ENCODE data around the gene PKP4. TPM values are rescaled to one million over a fixed set of nuclear protein-coding genes. Genes with fewer than 3 reads are reported as not detected.

The PKP4 gene
- total RNA-seq, 1 donor from 2014 or later: 119 TPM

DNA sequence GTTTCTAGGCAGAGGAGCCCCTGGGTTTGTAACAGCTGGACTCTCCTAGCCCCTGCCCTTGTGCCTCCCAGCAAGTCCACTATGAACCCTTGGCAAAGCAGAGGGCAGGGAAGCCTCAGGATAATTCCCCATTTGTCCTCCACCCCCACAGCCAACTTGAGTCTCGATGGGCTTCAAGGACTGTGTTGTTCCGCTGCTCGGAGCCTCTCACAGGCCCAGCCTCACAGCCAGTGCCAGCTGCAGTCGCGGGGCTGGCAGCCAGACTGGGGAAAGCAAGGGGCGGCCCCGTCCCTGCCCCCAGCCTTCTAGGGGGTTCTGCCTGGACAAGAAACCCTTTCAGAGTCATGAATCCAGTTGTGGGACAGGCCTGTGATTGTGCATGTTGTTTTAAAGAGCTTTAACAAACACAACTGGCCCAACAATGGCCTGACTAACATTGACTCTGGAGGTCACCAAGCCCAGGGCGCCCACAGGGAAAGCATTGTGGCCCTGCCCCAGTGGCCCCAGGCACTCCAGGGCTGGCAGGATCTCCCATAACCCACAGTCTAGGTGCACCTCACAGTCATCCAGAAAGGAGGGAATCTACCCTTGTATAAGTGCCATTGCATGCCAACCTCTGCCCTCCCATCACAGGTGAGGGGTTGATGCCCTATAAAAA is 266.6 kb downstream of the PKP4 start:
- TF ChIP-seq, protein P1, sequence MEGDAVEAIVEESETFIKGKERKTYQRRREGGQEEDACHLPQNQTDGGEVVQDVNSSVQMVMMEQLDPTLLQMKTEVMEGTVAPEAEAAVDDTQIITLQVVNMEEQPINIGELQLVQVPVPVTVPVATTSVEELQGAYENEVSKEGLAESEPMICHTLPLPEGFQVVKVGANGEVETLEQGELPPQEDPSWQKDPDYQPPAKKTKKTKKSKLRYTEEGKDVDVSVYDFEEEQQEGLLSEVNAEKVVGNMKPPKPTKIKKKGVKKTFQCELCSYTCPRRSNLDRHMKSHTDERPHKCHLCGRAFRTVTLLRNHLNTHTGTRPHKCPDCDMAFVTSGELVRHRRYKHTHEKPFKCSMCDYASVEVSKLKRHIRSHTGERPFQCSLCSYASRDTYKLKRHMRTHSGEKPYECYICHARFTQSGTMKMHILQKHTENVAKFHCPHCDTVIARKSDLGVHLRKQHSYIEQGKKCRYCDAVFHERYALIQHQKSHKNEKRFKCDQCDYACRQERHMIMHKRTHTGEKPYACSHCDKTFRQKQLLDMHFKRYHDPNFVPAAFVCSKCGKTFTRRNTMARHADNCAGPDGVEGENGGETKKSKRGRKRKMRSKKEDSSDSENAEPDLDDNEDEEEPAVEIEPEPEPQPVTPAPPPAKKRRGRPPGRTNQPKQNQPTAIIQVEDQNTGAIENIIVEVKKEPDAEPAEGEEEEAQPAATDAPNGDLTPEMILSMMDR (IDR thresholded peaks at IDR 0.05): no peak
- Mint-ChIP-seq H3K4me1 (ENCODE audit: unreplicated experiment) (peaks cover 19% of the 10 kb centered on the region), H3K36me3 (ENCODE audit: unreplicated experiment) (no peaks in the 10 kb centered on the region), H3K9me3 (ENCODE audit: unreplicated experiment) (no peaks in the 10 kb centered on the region), H3K27ac (ENCODE audit: unreplicated experiment) (no peak overlapping the region), H3K4me3 (ENCODE audit: unreplicated experiment) (no peak overlapping the region), H3K27me3 (ENCODE audit: unreplicated experiment) (peaks cover 2% of the 10 kb centered on the region)
- DNase-seq (ENCODE audit: extremely low spot score, unreplicated experiment): no peak

DNA sequence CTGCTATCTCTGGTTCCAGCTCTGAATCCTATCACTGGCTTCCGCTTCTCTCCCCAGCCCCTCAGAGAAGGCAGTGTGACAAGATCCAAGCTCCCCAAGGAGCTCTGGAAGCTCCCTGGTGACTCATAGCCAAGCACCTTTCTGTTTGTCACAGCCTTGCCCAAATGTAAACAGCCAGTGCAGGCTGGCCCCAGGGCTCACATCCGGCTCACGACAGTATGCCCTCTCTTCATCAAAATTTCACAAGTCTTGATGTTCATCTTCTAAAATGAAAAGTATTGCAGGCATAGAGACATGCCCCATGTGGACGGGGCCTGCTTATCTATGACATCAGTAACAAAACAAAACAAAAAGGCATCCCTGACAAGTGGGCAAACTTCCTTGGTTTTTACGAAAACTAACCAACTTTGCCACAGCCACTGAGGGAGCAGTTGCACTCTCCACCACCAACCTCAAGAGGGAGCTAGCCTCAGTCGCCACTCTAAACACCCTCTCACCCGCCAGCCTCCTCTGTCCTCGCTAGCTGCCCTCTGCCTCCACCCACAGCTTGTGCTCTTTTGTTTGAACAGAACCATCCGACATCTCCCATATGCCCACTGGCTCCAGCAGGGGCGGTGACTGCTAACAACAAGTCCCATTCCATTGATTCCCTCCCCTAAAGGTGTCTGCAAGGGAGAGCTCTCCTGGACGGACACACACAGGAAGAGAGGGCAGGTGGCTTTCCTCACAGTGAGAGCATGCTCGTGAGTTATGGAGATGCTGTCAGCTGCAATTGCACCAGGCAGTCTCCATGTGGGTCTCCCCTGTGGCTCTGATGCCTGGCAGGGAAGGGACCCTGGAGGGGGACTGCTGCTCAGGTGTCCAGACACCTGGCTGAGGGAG is 267.4 kb downstream of the PKP4 start:
- H3K4me3 Mint-ChIP-seq (ENCODE audit: unreplicated experiment): no peak overlapping the region
- no peak for DNase-seq (ENCODE audit: extremely low spot score, unreplicated experiment)
- TF ChIP-seq, protein P1 (IDR thresholded peaks at IDR 0.05): no peak
- H3K27me3 Mint-ChIP-seq (ENCODE audit: unreplicated experiment): peaks cover 2% of the 10 kb centered on the region
- no peaks in the 10 kb centered on the region for H3K9me3 Mint-ChIP-seq (ENCODE audit: unreplicated experiment)
- peaks cover 19% of the 10 kb centered on the region for H3K4me1 Mint-ChIP-seq (ENCODE audit: unreplicated experiment)
- H3K36me3 Mint-ChIP-seq (ENCODE audit: unreplicated experiment): no peaks in the 10 kb centered on the region
- no peak overlapping the region for H3K27ac Mint-ChIP-seq (ENCODE audit: unreplicated experiment)

DNA sequence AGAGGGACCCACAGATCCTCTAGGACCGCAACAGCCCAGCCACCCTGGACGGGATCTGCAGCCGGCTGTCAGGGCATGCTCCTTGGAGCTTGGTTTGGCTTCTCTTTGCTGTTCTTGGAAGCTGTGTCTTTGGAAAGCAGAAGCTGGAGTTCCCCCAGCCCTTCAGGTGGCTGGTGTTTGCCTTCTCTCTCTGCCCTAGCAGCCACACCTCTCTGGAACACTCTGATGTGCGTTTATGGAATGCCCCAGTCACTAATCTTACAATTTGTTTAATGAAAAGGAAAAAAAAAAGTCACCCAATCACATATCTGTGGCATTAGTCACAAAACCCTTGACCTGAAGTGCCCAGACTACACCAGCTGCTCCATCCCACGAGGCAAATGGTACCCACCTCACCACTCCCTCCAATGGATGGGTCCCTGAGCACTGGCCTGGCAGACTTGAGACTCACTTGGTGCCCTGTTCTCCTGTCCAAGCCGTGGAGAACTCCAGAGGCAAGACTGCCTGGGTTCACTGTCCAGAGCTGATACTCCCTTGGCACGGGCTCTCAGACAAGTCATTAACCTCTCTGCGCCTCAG is 268.1 kb downstream of the PKP4 start:
- Mint-ChIP-seq H3K27me3 (ENCODE audit: unreplicated experiment) (peaks cover 3% of the 10 kb centered on the region), H3K27ac (ENCODE audit: unreplicated experiment) (no peak overlapping the region), H3K4me3 (ENCODE audit: unreplicated experiment) (no peak overlapping the region), H3K9me3 (ENCODE audit: unreplicated experiment) (no peaks in the 10 kb centered on the region), H3K36me3 (ENCODE audit: unreplicated experiment) (no peaks in the 10 kb centered on the region), H3K4me1 (ENCODE audit: unreplicated experiment) (peaks cover 19% of the 10 kb centered on the region)
- TF ChIP-seq, protein P1 (IDR thresholded peaks at IDR 0.05): no peak
- DNase-seq (ENCODE audit: extremely low spot score, unreplicated experiment): no peak

DNA sequence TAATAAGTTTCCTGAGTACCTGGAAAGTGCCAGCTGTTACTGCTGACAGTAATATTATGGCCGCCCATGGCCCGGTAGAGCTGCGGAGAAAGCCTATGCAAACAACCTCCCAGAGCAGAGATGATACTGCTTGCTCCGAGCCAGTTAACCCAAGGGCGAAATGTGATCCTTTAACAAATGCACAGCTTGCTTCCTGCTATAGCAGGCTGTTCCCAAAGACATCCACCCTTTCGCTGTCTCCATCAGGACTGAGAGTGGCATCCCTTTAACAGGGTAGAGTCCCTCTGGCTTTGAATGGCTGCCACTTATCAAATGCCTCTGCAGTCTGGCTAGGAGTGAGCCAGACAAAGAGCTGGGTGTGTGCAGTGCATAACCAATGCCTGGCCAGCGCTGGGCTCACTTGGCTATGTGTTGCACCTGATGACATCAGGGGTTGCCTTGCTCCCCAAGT is 268.7 kb downstream of the PKP4 start:
- DNase-seq (ENCODE audit: extremely low spot score, unreplicated experiment): no peak
- Mint-ChIP-seq H3K27me3 (ENCODE audit: unreplicated experiment) (peaks cover 9% of the 10 kb centered on the region), H3K27ac (ENCODE audit: unreplicated experiment) (no peak overlapping the region), H3K4me1 (ENCODE audit: unreplicated experiment) (peaks cover 19% of the 10 kb centered on the region), H3K4me3 (ENCODE audit: unreplicated experiment) (no peak overlapping the region), H3K9me3 (ENCODE audit: unreplicated experiment) (no peaks in the 10 kb centered on the region), H3K36me3 (ENCODE audit: unreplicated experiment) (no peaks in the 10 kb centered on the region)
- TF ChIP-seq, protein P1 (IDR thresholded peaks at IDR 0.05): no peak

Measured in osteocyte (in vitro differentiated cells).